ENCODE data around the gene CNTNAP3B. TPM values are rescaled to one million over a fixed set of nuclear protein-coding genes. Genes with fewer than 3 reads are reported as not detected.
"Not testable (repeated sequence)": the region's sequence is repeated elsewhere in the genome, so short reads cannot be mapped to it uniquely, and the experiment has no call there.

The CNTNAP3B gene
- total RNA-seq, 1 donor from 2014 or later: 23.9 TPM

DNA sequence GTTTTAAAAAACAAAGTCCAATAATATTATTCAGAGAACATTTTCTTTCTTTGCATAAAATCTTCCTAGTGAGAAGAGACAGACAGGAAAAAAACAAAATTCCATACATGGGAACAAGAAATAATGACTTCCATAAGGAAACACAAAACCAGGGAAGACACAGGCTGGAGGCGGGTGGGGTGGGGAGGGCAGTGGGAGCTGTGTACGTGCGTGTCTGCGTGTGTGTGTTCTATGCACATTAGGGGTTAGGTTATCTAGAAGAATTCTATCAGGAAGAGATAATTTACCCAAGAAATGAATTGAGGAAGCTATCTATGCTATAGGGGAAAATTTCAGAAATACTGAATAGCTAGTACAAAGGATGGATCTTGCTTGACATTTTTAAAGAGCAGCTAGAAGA is 58.2 kb downstream of the CNTNAP3B start:
- not testable (repeated sequence) for H3K27ac Mint-ChIP-seq (ENCODE audit: unreplicated experiment); H3K27me3 Mint-ChIP-seq (ENCODE audit: low read depth); H3K9me3 Mint-ChIP-seq (ENCODE audit: low read depth); DNase-seq (ENCODE audit: low spot score); H3K4me3 Mint-ChIP-seq (ENCODE audit: unreplicated experiment); H3K36me3 Mint-ChIP-seq (ENCODE audit: low read depth); H3K4me1 Mint-ChIP-seq (ENCODE audit: low read depth)

DNA sequence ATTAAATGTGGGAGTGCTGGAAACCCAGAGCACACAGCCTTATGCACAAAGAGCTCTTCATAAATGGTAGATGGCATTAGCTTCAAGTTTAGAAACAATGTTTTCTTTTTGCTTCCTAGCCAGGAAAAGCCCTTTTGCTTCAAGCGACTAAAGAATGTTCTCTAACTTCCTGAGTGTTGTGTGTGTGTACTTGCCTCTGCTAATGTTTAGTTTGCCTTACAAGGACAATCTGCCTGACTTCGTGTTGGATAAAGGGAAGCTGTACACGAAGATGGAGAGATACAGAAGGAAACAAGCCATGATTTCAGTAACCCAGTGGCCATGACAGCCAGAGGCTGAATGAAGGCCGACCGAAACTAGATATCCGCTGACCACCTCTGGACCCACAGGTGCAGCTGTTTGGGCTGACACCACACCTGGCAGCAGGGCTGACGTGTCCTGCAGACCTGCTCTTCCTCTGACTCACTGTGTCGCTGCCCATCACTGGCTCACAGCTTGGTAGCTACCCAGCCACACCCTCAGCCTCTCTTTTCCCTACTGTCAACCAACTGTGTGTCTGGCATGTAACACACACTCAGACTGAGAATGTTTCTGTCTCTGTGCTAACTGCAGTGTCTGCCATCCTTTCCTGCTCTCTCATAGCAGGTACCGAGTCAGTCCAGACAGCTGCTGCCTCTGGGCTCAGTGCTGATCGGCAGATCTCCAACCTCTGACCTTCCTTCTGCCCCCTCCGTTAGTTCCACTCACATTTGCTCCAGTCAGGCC is 59.0 kb downstream of the CNTNAP3B start:
- H3K4me3 Mint-ChIP-seq (ENCODE audit: unreplicated experiment); H3K4me1 Mint-ChIP-seq (ENCODE audit: low read depth); H3K9me3 Mint-ChIP-seq (ENCODE audit: low read depth); DNase-seq (ENCODE audit: low spot score); H3K36me3 Mint-ChIP-seq (ENCODE audit: low read depth); H3K27me3 Mint-ChIP-seq (ENCODE audit: low read depth): not testable (repeated sequence)
- H3K27ac Mint-ChIP-seq (ENCODE audit: unreplicated experiment): peak overlapping the region; percentile 49

DNA sequence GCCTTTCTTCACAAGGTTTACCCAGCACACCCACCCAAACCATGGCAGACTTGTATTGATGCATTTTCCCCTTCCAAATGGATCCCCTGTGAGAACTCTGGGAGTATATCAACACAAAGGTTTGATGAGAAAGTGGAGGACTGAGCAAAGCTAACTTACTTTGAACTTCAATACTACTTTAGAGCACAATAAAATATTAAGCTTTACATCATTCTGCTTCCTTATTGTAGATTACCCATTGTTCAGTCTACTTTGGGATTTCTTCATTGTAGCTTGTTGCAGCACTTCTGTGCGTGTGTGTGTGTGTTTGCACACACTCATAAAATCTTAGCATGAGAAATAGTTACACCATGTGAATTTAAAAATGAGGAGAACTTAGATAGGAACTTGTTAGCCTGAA is 75.4 kb downstream of the CNTNAP3B start:
- not testable (repeated sequence) for H3K27ac Mint-ChIP-seq (ENCODE audit: unreplicated experiment); H3K9me3 Mint-ChIP-seq (ENCODE audit: low read depth); H3K27me3 Mint-ChIP-seq (ENCODE audit: low read depth)

DNA sequence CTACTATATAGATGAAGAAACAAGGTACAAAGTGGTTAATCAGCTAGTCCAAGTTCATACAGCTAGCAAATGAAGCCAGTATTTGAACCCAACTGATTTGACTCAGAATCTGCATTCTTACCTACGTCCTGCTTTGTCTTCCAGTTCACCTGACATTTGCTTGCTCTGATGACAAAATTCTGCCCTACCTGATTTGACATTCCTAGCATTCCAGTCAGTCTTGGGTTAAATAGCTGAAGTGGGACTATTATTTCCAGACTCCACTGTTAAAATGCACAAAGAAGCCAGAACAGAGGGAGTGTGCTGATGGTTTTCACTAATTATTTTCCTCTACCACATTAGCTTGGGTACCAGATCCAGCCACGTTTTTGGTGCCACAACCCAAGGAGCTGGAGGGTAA is 78.5 kb downstream of the CNTNAP3B start:
- H3K36me3 Mint-ChIP-seq (ENCODE audit: low read depth); H3K4me3 Mint-ChIP-seq (ENCODE audit: unreplicated experiment); H3K27me3 Mint-ChIP-seq (ENCODE audit: low read depth); DNase-seq (ENCODE audit: low spot score); H3K9me3 Mint-ChIP-seq (ENCODE audit: low read depth); H3K4me1 Mint-ChIP-seq (ENCODE audit: low read depth); H3K27ac Mint-ChIP-seq (ENCODE audit: unreplicated experiment): not testable (repeated sequence)

More for the DNA sequence above, 75.4 kb downstream of the CNTNAP3B start:
- not testable (repeated sequence) for H3K4me3 Mint-ChIP-seq (ENCODE audit: unreplicated experiment); H3K36me3 Mint-ChIP-seq (ENCODE audit: low read depth); H3K4me1 Mint-ChIP-seq (ENCODE audit: low read depth); DNase-seq (ENCODE audit: low spot score)

GRCh38 chr9:42044422-42045010 is 84.7 kb downstream of the CNTNAP3B start:
- H3K27me3 Mint-ChIP-seq (ENCODE audit: low read depth); H3K4me1 Mint-ChIP-seq (ENCODE audit: low read depth); DNase-seq (ENCODE audit: low spot score); H3K9me3 Mint-ChIP-seq (ENCODE audit: low read depth); H3K4me3 Mint-ChIP-seq (ENCODE audit: unreplicated experiment); H3K27ac Mint-ChIP-seq (ENCODE audit: unreplicated experiment); H3K36me3 Mint-ChIP-seq (ENCODE audit: low read depth): not testable (repeated sequence)

DNA sequence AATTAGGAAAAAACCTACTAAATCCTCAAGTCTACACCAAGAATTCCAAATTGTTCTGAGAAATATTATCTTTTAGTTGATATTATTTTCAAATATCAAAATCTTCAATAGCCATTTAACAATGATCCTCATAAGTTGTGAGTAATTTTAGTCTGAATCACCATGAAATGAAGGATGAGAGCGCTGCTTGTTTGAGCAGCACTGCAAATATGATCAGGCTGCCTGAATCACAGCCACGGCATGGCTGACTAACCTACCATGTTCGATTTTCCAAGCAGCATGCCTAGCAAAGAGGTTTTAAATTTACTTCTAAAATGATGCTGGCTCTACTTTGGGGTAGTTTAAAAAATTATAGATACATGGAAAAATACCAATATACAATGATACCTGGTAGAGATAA is 95.7 kb downstream of the CNTNAP3B start:
- H3K27me3 Mint-ChIP-seq (ENCODE audit: low read depth); H3K36me3 Mint-ChIP-seq (ENCODE audit: low read depth); H3K9me3 Mint-ChIP-seq (ENCODE audit: low read depth); H3K4me3 Mint-ChIP-seq (ENCODE audit: unreplicated experiment); H3K4me1 Mint-ChIP-seq (ENCODE audit: low read depth); H3K27ac Mint-ChIP-seq (ENCODE audit: unreplicated experiment); DNase-seq (ENCODE audit: low spot score): not testable (repeated sequence)

GRCh38 chr9:42020639-42021038 is 108.6 kb downstream of the CNTNAP3B start:
- H3K4me1 Mint-ChIP-seq (ENCODE audit: low read depth); H3K4me3 Mint-ChIP-seq (ENCODE audit: unreplicated experiment); H3K36me3 Mint-ChIP-seq (ENCODE audit: low read depth); DNase-seq (ENCODE audit: low spot score); H3K27ac Mint-ChIP-seq (ENCODE audit: unreplicated experiment); H3K27me3 Mint-ChIP-seq (ENCODE audit: low read depth); H3K9me3 Mint-ChIP-seq (ENCODE audit: low read depth): not testable (repeated sequence)

DNA sequence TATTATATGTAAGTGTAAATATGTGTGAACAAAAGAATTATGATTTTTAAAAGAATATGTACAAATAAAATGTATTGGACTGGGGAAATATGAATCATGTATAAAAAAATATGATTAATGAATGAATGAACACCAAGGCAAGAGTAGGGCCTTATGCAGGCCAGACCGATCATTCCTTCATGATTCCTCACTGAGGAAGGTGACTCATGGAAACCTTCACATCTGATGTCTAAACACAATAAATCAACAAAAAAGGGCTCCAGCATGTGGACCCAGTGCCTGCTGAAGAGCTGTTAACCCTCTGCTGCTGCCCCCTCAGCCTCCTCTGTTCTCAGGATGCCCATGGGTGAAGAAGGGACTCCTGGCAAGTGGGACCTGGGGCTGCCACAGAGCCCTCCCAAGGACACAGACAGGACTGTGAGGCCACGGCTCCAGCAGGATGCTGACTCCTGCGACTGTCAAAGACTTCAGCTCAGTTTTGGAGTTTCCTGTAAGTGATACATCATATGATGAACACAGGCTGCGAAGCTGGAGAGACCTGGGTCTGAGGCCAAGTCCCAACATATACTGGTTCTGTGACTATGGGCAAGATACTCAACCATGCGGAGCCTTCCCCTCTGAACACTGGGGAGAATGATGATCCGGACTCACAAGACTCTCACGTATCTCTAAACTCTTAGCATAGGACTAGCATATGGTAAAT is 110.9 kb downstream of the CNTNAP3B start:
- H3K27me3 Mint-ChIP-seq (ENCODE audit: low read depth); H3K4me3 Mint-ChIP-seq (ENCODE audit: unreplicated experiment); H3K27ac Mint-ChIP-seq (ENCODE audit: unreplicated experiment); DNase-seq (ENCODE audit: low spot score); H3K9me3 Mint-ChIP-seq (ENCODE audit: low read depth); H3K36me3 Mint-ChIP-seq (ENCODE audit: low read depth); H3K4me1 Mint-ChIP-seq (ENCODE audit: low read depth): not testable (repeated sequence)

DNA sequence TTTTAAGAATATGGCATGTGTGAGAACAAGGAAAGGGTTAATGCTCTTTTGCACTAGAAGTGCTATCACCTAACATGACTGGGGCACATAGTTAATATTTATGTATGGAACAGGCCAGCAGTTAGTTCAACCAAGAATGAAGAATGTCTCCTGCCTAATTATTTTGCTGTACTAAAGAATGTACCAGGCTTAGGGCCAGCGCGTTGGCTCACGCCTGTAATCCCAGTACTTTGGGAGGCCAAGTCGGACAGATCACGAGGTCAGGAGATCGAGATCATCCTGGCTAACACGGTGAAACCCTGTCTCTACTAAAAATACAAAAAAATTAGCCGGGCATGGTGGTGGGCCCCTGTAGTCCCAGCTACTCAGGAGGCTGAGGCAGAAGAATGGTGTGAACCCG is 114.9 kb downstream of the CNTNAP3B start:
- H3K4me3 Mint-ChIP-seq (ENCODE audit: unreplicated experiment); DNase-seq (ENCODE audit: low spot score); H3K27me3 Mint-ChIP-seq (ENCODE audit: low read depth); H3K9me3 Mint-ChIP-seq (ENCODE audit: low read depth); H3K27ac Mint-ChIP-seq (ENCODE audit: unreplicated experiment); H3K36me3 Mint-ChIP-seq (ENCODE audit: low read depth); H3K4me1 Mint-ChIP-seq (ENCODE audit: low read depth): not testable (repeated sequence)

GRCh38 chr9:41991607-41992006 is 137.6 kb downstream of the CNTNAP3B start:
- not testable (repeated sequence) for H3K36me3 Mint-ChIP-seq (ENCODE audit: low read depth); H3K9me3 Mint-ChIP-seq (ENCODE audit: low read depth); H3K4me1 Mint-ChIP-seq (ENCODE audit: low read depth); H3K27me3 Mint-ChIP-seq (ENCODE audit: low read depth); DNase-seq (ENCODE audit: low spot score); H3K4me3 Mint-ChIP-seq (ENCODE audit: unreplicated experiment); H3K27ac Mint-ChIP-seq (ENCODE audit: unreplicated experiment)

- DNase-seq (ENCODE audit: low spot score); H3K4me3 Mint-ChIP-seq (ENCODE audit: unreplicated experiment); H3K4me1 Mint-ChIP-seq (ENCODE audit: low read depth): not testable (repeated sequence)
These were observed 149.0 kb downstream of the CNTNAP3B start for GRCh38 chr9:41980271-41980670.

GRCh38 chr9:41977965-41978600 is 151.1 kb downstream of the CNTNAP3B start:
- not testable (repeated sequence) for H3K4me3 Mint-ChIP-seq (ENCODE audit: unreplicated experiment); H3K9me3 Mint-ChIP-seq (ENCODE audit: low read depth); H3K36me3 Mint-ChIP-seq (ENCODE audit: low read depth); H3K27ac Mint-ChIP-seq (ENCODE audit: unreplicated experiment); H3K27me3 Mint-ChIP-seq (ENCODE audit: low read depth); DNase-seq (ENCODE audit: low spot score); H3K4me1 Mint-ChIP-seq (ENCODE audit: low read depth)

More at GRCh38 chr9:41980271-41980670, 149.0 kb downstream of the CNTNAP3B start:
- H3K27ac Mint-ChIP-seq (ENCODE audit: unreplicated experiment); H3K27me3 Mint-ChIP-seq (ENCODE audit: low read depth); H3K36me3 Mint-ChIP-seq (ENCODE audit: low read depth); H3K9me3 Mint-ChIP-seq (ENCODE audit: low read depth): not testable (repeated sequence)
